ENCODE measurements around the gene ZNF823. TPM values are rescaled to one million over a fixed set of nuclear protein-coding genes. Genes with fewer than 3 reads are reported as not detected.

Gene ZNF823
- polyA plus RNA-seq, 1 of the 3 experiments (the other 2 are of a cell fraction), result 1.5 TPM

DNA sequence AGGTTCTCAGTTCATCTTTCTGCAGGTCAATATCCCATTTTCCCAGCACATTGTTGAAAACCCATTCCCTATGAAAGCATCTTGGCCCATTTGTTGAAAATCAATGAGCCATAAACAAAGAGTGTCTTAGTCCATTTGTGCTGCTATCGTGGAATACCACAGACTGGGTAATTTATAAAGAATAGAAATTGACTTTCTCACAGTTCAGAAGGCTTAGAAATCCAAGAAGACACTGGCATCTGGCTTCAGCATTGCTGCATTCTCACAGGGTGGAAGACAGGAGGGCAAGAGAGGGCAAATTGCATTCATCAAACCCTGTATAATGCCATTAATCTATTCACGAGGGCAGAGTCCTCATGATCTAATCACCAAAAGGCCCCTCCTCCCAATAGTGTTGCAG lies 34.1 kb downstream of the ZNF823 start:
- WGBS (ENCODE audit: low lambda C conversion rate), result 20% methylated on average over 2 of the region's 2 CpGs
- DNase-seq, result no peak
- CTCF ChIA-PET, result no interaction called here
- no peak overlapping the region for H2AFZ ChIP-seq (ENCODE audit: low read depth)
- no peak overlapping the region for H3K4me2 ChIP-seq
- TF ChIP-seq RCOR1 (IDR thresholded peaks at IDR 0.05; ENCODE audit: low read length), result no peak
- no peak for TF ChIP-seq EZH2phosphoT487 (IDR thresholded peaks at IDR 0.05; ENCODE audit: borderline replicate concordance, low read depth)
- no peak for TF ChIP-seq FOXJ3 (CRISPR knock-in tag; IDR thresholded peaks at IDR 0.05)
- TF ChIP-seq EP300 (IDR thresholded peaks at IDR 0.05; ENCODE audit: borderline replicate concordance in 1 of 2, low read depth in 1 of 2, low read length in 1 of 2), result no peak
- TF ChIP-seq YY1 (IDR thresholded peaks at IDR 0.05; ENCODE audit: low read depth), result no peak
- TF ChIP-seq, protein P1, sequence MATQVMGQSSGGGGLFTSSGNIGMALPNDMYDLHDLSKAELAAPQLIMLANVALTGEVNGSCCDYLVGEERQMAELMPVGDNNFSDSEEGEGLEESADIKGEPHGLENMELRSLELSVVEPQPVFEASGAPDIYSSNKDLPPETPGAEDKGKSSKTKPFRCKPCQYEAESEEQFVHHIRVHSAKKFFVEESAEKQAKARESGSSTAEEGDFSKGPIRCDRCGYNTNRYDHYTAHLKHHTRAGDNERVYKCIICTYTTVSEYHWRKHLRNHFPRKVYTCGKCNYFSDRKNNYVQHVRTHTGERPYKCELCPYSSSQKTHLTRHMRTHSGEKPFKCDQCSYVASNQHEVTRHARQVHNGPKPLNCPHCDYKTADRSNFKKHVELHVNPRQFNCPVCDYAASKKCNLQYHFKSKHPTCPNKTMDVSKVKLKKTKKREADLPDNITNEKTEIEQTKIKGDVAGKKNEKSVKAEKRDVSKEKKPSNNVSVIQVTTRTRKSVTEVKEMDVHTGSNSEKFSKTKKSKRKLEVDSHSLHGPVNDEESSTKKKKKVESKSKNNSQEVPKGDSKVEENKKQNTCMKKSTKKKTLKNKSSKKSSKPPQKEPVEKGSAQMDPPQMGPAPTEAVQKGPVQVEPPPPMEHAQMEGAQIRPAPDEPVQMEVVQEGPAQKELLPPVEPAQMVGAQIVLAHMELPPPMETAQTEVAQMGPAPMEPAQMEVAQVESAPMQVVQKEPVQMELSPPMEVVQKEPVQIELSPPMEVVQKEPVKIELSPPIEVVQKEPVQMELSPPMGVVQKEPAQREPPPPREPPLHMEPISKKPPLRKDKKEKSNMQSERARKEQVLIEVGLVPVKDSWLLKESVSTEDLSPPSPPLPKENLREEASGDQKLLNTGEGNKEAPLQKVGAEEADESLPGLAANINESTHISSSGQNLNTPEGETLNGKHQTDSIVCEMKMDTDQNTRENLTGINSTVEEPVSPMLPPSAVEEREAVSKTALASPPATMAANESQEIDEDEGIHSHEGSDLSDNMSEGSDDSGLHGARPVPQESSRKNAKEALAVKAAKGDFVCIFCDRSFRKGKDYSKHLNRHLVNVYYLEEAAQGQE (IDR thresholded peaks at IDR 0.05; ENCODE audit: low read depth, low read length), result no peak
- H3K9me3 ChIP-seq, result no peaks in the 10 kb centered on the region
- H3K9me2 ChIP-seq, result no peaks in the 10 kb centered on the region
- POLR2A ChIA-PET, result no interaction called here
- no peaks in the 10 kb centered on the region for H3K79me2 ChIP-seq (ENCODE audit: insufficient read depth)
- no peaks in the 10 kb centered on the region for H3K36me3 ChIP-seq (replicated peaks in 1 of 2; ENCODE audit: control insufficient read depth in 1 of 2, insufficient read depth in 2 of 2, low read length in 1 of 2)
- H3K27me3 ChIP-seq (ENCODE audit: insufficient read depth), result no peaks in the 10 kb centered on the region
- no peaks in the 10 kb centered on the region for H4K20me1 ChIP-seq (ENCODE audit: insufficient read depth)
- no peak overlapping the region for H3K9ac ChIP-seq
- H3K4me3 ChIP-seq (ENCODE audit: low read depth in 2 of 2, low read length in 1 of 2), result no peak overlapping the region
- no peaks in the 10 kb centered on the region for H3K4me1 ChIP-seq (ENCODE audit: control insufficient read depth in 1 of 2, insufficient read depth in 2 of 2, low read depth in 1 of 2, low read length in 1 of 2)
- H3K27ac ChIP-seq (ENCODE audit: low read depth in 2 of 2, low read length in 1 of 2), result no peak overlapping the region
- H3F3A ChIP-seq (replicated peaks; ENCODE audit: insufficient read depth), result no peaks in the 10 kb centered on the region

- DNase-seq, result peak; percentile 59
Observed at GRCh38 chr19:11699931-11700794, 38.6 kb downstream of the ZNF823 start.

More at GRCh38 chr19:11699931-11700794, 38.6 kb downstream of the ZNF823 start:
- no peaks in the 10 kb centered on the region for H4K20me1 ChIP-seq (ENCODE audit: insufficient read depth)
- H3K27me3 ChIP-seq (ENCODE audit: insufficient read depth), result no peaks in the 10 kb centered on the region
- H3K9me3 ChIP-seq, result no peaks in the 10 kb centered on the region
- no peak overlapping the region; a peak in 1 of 4 replicates for H3K4me3 ChIP-seq (ENCODE audit: low read depth in 2 of 2, low read length in 1 of 2)
- H3K36me3 ChIP-seq (replicated peaks in 1 of 2; ENCODE audit: control insufficient read depth in 1 of 2, insufficient read depth in 2 of 2, low read length in 1 of 2), result no peaks in the 10 kb centered on the region
- no peaks in the 10 kb centered on the region for H3K9me2 ChIP-seq
- POLR2A ChIA-PET, result no interaction called here
- H3K4me2 ChIP-seq, result no peak overlapping the region
- no peak overlapping the region for H3K27ac ChIP-seq (ENCODE audit: low read depth in 2 of 2, low read length in 1 of 2)
- CTCF ChIA-PET, result interaction anchor here (0.8 to 3.7 kb wide), 23 partner anchors 9 to 289 kb away, joined by 3 to 22 read pairs (median 4); partner anchors contain the start of genes ZNF491 and ZNF823
- H3K4me1 ChIP-seq (ENCODE audit: control insufficient read depth in 1 of 2, insufficient read depth in 2 of 2, low read depth in 1 of 2, low read length in 1 of 2), result peaks cover 0 to under 1% of the 10 kb centered on the region in 2 experiments; a peak in 2 of 4 replicates
- TF ChIP-seq ZBTB33 (IDR thresholded peaks at IDR 0.05; ENCODE audit: borderline replicate concordance, low read depth), result no peak
- TF ChIP-seq, protein P2, sequence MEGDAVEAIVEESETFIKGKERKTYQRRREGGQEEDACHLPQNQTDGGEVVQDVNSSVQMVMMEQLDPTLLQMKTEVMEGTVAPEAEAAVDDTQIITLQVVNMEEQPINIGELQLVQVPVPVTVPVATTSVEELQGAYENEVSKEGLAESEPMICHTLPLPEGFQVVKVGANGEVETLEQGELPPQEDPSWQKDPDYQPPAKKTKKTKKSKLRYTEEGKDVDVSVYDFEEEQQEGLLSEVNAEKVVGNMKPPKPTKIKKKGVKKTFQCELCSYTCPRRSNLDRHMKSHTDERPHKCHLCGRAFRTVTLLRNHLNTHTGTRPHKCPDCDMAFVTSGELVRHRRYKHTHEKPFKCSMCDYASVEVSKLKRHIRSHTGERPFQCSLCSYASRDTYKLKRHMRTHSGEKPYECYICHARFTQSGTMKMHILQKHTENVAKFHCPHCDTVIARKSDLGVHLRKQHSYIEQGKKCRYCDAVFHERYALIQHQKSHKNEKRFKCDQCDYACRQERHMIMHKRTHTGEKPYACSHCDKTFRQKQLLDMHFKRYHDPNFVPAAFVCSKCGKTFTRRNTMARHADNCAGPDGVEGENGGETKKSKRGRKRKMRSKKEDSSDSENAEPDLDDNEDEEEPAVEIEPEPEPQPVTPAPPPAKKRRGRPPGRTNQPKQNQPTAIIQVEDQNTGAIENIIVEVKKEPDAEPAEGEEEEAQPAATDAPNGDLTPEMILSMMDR (IDR thresholded peaks at IDR 0.05), result peak; percentile 79
- TF ChIP-seq RAD21 (IDR thresholded peaks at IDR 0.05; ENCODE audit: low read length), result peak; percentile 62
- no peak for TF ChIP-seq RFX5 (IDR thresholded peaks at IDR 0.05; ENCODE audit: low read length)
- peak; percentile 37 for TF ChIP-seq SMC3 (IDR thresholded peaks at IDR 0.05; ENCODE audit: low read depth, low read length)
- TF ChIP-seq SIN3A (IDR thresholded peaks at IDR 0.05; ENCODE audit: borderline replicate concordance, low read depth, low read length), result no peak
- no peaks in the 10 kb centered on the region for H3K79me2 ChIP-seq (ENCODE audit: insufficient read depth)
- no peaks in the 10 kb centered on the region for H3F3A ChIP-seq (replicated peaks; ENCODE audit: insufficient read depth)
- no peak overlapping the region for H2AFZ ChIP-seq (ENCODE audit: low read depth)
- 44% methylated on average over 6 of the region's 6 CpGs for WGBS (ENCODE audit: low lambda C conversion rate)
- no peak overlapping the region for H3K9ac ChIP-seq
